Measurements from ENCODE around the gene WDFY2. TPM values are rescaled to one million over a fixed set of nuclear protein-coding genes. Genes with fewer than 3 reads are reported as not detected.

WDFY2 gene
- total and polyA plus RNA-seq, 2 experiments from 2014 or later: 11.4 to 24.0 TPM

- Histone ChIP-seq H4K20me1 (replicated peaks; ENCODE audit: insufficient read depth) (no peaks in the 10 kb centered on the region), H3K4me2 (no peak overlapping the region), H3K79me2 (replicated peaks; ENCODE audit: insufficient read depth) (no peaks in the 10 kb centered on the region), H3K27ac (ENCODE audit: low read depth) (no peak overlapping the region), H3K4me1 (ENCODE audit: insufficient read depth) (peaks cover 20% of the 10 kb centered on the region), H3K36me3 (ENCODE audit: insufficient read depth) (no peaks in the 10 kb centered on the region), H3K9me2 (ENCODE audit: insufficient read depth) (no peaks in the 10 kb centered on the region; the same call in 1 of the 2 replicates), H3F3A (replicated peaks; ENCODE audit: low read depth) (no peaks in the 10 kb centered on the region), H3K4me3 (no peak overlapping the region), H3K27me3 (ENCODE audit: insufficient read depth) (no peaks in the 10 kb centered on the region), H2AFZ (no peak overlapping the region)
- Mint-ChIP-seq H3K27me3 (ENCODE audit: insufficient read depth, low read depth, poor library complexity) (peaks cover 7% of the 10 kb centered on the region), H3K27ac (no peak overlapping the region), H3K9me3 (no peaks in the 10 kb centered on the region), H3K36me3 (ENCODE audit: low read depth) (no peaks in the 10 kb centered on the region; the same call in 1 of the 3 replicates), H3K4me3 (no peak overlapping the region), H3K4me1 (peaks cover 37% of the 10 kb centered on the region)
- DNase-seq (ENCODE audit: low spot score): no peak
- ATAC-seq: no peak
- no peak for TF ChIP-seq POLR2AphosphoS5 (IDR thresholded peaks at IDR 0.05; ENCODE audit: low read depth)
- no peak for TF ChIP-seq ZNF331 (CRISPR knock-in tag; IDR thresholded peaks at IDR 0.05; ENCODE audit: low read depth)
- no peak for TF ChIP-seq ZNF114 (CRISPR knock-in tag; IDR thresholded peaks at IDR 0.05)
- no peak for TF ChIP-seq ETS1 (IDR thresholded peaks at IDR 0.05)
- TF ChIP-seq STAT1 (IDR thresholded peaks at IDR 0.05; ENCODE audit: unreplicated experiment): no peak
- TF ChIP-seq CREB1 (CRISPR knock-in tag; IDR thresholded peaks at IDR 0.05; ENCODE audit: low read depth): no peak
- no peak for TF ChIP-seq EZH2phosphoT487 (IDR thresholded peaks at IDR 0.05; ENCODE audit: unreplicated experiment)
- no peak for TF ChIP-seq REST (IDR thresholded peaks at IDR 0.05; ENCODE audit: unreplicated experiment)
- no peak for TF ChIP-seq JUNB (IDR thresholded peaks at IDR 0.05; ENCODE audit: unreplicated experiment)
- no peak for TF ChIP-seq CTCF (conservative IDR thresholded peaks at IDR 0.05; ENCODE audit: low read depth in 2 of 2)
- TF ChIP-seq ZNF462 (CRISPR knock-in tag; IDR thresholded peaks at IDR 0.05): no peak
- no peak for TF ChIP-seq EZH2 (IDR thresholded peaks at IDR 0.05; ENCODE audit: low read depth, unreplicated experiment)
Observed at GRCh38 chr13:51795419-51795818, 211.2 kb downstream of the WDFY2 start.
